A673 (cell line): ENCODE measurements around the gene DSTN.

Experiments
- CTCF ChIP-seq: fragments of 300-800, 200-600 bp; sonication (generic); conservative IDR thresholded peaks from 2 replicates; pipeline ENCODE4 v1.5.1; 2017; ENCODE audit warnings: low read depth, mild to moderate bottlenecking, antibody characterized with exemption, low read length, moderate library complexity, mixed read lengths
- EZH2 ChIP-seq: fragments of 200-600 bp; sonication (generic); IDR thresholded peaks from 2 replicates; pipeline ENCODE4 v1.6.1; 2017; ENCODE audit warnings: borderline replicate concordance, low read depth, mild to moderate bottlenecking, mixed read lengths, antibody characterized with exemption, low read length; ENCODE audit not compliant: poor library complexity, severe bottlenecking

GRCh38 chr20:17655865-17656479, 86.1 kb downstream of the DSTN start:
- TF ChIP-seq EZH2 (no peak), CTCF (no peak)
